Esophagus squamous epithelium (tissue), 4 donors: ENCODE measurements around the gene CHSY3.

Experiments
- CTCF ChIP-seq, 6 experiments: fragments of 450-650 bp in 4 of 6; fragments of 200-600 bp in 2 of 6; sonication (generic) in 2 of 6; IDR thresholded peaks; one replicate each; pipeline ENCODE4 v1.5.1; 2016 to 2019; ENCODE audit warnings: antibody characterized with exemption in 6 of 6, mild to moderate bottlenecking in 4 of 6, moderate library complexity in 4 of 6
- POLR2A ChIP-seq, 4 donors: fragments of 450-650 bp; IDR thresholded peaks; one replicate each; pipeline ENCODE4 v1.6.1; 2017; ENCODE audit warnings: antibody characterized with exemption in 4 of 4, mild to moderate bottlenecking in 4 of 4, moderate library complexity in 3 of 4

GRCh38 chr5:129902816-129903215 is 1.4 kb upstream of the CHSY3 start:
- TF ChIP-seq CTCF (IDR thresholded peaks at IDR 0.05) (no peak), POLR2A (IDR thresholded peaks at IDR 0.05) (no peak)
